ENCODE measurements around the gene PRR13.

DNA sequence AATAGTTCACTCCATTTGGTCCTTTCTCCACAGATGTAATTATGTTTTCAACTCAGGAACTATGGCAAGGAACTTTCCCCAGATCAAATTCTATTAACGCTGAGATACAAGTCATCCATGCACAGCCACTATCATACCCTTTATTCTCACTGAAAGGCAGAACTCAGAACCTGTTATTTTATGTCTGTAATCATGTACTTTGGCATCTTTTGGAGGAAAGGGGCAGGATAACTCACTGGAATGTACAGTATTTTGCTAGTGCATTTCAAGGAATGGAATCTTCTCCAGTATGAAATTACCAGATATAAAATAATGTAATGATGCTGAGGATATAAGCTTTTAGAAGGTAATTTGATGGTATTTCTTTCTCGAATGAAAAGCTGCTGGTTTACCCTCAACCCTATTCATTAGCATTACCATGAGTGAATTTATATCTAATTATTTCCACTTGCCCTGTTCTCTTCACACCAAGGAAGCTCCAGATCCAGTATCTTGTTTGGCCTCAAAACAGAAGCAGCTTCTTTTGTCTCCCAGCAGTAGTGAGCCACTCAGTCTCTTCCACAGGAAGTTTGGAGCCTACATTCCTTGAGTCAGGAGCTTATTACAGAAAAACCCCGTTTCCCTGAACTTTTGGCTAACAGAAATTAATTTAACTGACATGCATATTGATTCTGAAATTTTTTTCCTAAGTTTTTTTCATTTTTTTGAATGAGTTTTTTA lies 27.9 kb upstream of the PRR13 start:
- TF ChIP-seq, protein P1, sequence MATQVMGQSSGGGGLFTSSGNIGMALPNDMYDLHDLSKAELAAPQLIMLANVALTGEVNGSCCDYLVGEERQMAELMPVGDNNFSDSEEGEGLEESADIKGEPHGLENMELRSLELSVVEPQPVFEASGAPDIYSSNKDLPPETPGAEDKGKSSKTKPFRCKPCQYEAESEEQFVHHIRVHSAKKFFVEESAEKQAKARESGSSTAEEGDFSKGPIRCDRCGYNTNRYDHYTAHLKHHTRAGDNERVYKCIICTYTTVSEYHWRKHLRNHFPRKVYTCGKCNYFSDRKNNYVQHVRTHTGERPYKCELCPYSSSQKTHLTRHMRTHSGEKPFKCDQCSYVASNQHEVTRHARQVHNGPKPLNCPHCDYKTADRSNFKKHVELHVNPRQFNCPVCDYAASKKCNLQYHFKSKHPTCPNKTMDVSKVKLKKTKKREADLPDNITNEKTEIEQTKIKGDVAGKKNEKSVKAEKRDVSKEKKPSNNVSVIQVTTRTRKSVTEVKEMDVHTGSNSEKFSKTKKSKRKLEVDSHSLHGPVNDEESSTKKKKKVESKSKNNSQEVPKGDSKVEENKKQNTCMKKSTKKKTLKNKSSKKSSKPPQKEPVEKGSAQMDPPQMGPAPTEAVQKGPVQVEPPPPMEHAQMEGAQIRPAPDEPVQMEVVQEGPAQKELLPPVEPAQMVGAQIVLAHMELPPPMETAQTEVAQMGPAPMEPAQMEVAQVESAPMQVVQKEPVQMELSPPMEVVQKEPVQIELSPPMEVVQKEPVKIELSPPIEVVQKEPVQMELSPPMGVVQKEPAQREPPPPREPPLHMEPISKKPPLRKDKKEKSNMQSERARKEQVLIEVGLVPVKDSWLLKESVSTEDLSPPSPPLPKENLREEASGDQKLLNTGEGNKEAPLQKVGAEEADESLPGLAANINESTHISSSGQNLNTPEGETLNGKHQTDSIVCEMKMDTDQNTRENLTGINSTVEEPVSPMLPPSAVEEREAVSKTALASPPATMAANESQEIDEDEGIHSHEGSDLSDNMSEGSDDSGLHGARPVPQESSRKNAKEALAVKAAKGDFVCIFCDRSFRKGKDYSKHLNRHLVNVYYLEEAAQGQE (IDR thresholded peaks at IDR 0.05; ENCODE audit: borderline replicate concordance): no peak
- TF ChIP-seq EZH2 (IDR thresholded peaks at IDR 0.05; ENCODE audit: borderline replicate concordance, insufficient read depth, low read length, poor library complexity, severe bottlenecking) (no peak), CTCF (IDR thresholded peaks at IDR 0.05; ENCODE audit: poor library complexity, severe bottlenecking) (no peak)

All from neural cell (in vitro differentiated cells).